M059J (cell line): Measurements from ENCODE around the gene NFKBIE. TPM values are rescaled to one million over a fixed set of nuclear protein-coding genes. Genes with fewer than 3 reads are reported as not detected.
A peak's percentile ranks its signal among the peaks of the same experiment; 100 is the strongest.

Source experiments
- DNase-seq: peaks from one replicate; pipeline ENCODE4 v3.0.0-alpha.2; 2012; ENCODE audit warnings: low read depth
- total RNA-seq: library from RNA; depleted of rRNA; stranded (reverse); fragments of >200 nt; shearing (Covaris generic); gene quantifications from 2 replicates; pipeline ENCODE4 v1.2.3, GENCODE V29; 2014

Gene NFKBIE
- total RNA-seq, 1 experiment from 2014 or later, result 48.8 TPM

DNA sequence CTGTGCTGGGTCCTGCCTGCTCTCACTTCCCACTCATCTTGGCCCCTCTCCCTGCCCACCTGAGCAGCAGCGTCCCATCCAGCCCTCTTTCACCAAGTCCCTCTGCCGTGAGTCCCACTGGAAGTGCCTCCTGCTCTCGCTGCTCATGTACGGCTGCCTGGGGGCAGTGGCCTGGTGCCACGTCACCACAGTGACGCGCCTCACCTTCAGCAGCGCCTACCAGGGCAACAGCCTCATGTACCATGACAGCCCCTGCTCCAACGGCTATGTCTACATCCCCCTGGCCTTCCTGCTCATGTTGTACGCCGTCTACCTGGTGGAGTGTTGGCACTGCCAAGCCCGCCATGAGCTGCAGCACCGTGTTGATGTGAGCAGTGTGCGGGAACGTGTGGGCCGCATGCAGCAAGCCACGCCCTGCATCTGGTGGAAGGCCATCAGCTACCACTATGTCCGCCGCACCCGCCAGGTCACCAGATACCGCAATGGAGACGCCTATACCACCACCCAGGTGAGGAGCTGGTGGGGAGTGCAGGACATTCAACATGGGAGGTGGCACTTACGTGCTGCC lies 7.7 kb upstream of the NFKBIE start:
- DNase-seq, result peak; percentile 40

DNA sequence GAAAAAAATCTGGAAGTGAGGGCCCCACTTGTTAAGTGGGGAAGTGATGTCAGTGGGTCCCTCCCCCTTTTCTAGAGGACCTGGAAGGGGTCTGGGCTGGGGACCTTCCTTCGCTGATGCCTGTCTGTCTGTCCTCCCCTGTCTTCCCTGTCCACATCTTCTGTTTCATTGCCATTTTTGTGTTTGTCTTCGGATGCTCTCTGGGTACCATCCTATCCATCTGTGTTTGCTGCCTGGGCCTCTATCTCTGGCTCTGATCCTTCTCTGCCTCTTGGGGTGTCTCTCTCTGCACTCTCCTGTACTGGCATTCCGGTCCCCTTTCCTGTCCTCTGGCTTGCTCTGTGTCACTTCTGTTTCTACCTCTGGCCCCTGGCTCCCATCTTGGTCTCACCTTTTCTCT lies 7.2 kb upstream of the NFKBIE start:
- DNase-seq, result no peak

DNA sequence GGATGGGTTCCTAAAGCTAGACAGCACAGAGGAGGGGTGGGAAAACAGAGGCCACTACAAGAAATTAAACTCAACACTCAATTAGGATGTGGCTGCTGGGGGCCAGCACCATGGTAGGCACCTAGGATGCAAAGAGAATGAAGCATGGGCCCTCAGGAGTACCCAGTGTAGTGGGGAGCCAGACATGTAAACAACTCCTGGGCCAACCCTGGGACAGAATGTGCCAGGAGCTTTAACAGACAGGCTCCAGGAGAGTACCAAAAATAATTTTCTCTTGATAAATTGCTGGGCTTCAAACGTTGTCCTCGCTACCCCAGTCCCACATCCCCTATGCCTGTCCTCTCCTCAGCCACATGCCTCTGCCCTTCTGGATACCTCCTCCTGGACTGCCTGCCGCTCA lies 6.6 kb upstream of the NFKBIE start:
- no peak for DNase-seq

DNA sequence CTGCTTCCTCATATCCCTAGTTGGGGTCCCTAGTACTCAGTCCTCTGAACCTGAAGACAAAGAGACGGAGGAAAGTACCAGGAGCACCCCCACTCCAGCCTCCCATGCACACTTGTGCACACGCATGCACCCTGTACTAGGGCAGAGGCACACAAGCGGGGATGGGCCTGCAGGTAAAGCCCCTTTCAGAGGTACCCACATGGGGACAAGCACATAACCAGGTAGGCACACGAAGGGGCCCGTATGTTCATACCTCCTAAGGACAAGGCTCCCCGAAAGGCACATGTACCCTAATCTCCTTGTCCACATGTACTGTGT lies 6.0 kb upstream of the NFKBIE start:
- DNase-seq, result no peak

DNA sequence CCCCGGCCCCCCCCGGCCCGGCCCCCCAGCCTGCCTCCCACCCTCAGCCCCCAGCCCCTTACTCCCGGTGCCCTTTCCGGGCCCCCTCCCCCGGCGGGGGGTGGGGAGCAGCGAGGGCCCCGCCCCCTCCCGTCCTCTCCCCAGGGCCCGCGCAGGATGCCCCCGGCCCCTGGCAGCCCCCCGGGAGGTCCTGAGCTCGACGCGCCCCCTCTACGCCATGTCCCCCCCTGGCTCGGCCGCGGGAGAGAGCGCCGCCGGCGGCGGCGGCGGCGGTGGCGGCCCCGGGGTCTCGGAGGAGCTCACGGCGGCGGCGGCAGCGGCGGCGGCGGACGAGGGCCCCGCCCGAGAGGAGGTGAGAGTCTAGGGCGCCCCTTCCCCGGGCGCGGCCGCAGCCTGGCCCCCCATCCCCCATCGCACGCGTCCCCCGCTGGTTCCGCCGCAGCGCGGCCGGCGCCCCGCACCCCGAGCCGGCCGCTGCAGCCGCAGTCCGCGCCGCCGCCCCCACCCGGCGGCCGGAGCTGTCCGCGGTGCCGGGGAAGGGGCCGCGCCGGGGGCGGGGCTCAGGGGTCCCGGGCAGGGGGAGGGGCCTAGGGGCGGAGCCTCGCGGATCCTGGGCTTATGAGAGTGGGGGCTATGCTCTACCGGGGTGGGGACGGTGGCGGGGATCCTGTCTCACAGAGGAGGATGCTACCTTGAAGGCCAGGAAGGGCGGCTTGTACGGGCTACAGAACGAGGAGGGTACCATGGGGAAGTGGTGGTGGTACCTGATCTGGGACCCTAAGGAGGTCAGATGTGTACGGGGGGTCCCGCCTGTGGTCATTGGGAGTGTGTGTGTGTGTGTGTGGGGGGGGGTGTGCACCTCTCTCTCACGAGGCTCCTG lies 5.4 kb upstream of the NFKBIE start:
- no peak for DNase-seq

DNA sequence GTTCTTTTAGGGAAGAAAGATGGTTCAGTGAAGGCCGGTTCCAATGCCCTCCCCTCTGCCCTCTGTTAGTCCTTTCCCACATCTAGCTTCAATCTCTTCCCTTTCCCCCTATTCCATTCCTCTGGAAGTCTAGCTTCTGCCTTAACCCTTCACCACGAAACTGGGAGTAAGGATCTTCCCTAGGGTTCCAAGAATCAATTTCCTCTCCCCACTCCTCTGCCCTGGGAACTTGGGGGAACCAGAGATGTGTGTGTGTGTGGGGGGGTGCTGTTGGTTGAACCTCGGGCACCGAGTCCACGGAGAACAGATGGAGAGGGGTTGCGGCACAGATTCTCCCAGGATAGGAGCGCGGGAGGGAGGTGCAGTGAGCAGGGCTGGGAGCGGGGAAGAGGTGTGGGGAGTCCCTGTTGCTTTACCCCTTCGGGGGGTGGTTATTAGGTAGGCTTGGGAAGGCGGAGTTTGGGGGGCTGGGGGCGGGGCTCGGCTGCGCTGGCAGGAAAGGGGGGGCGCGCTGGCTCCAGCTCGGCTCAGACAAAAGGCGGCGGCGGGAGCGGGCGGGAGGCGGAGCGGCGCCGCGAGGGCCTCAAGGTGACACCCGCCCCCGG lies 4.7 kb upstream of the NFKBIE start, which contains the start of gene TMEM151B:
Gene TMEM151B (plus strand): TSS at position 530 of the 605 bp plus-strand sequence. CDS start 293 bp downstream, outside the sequence.
- DNase-seq, result no peak

DNA sequence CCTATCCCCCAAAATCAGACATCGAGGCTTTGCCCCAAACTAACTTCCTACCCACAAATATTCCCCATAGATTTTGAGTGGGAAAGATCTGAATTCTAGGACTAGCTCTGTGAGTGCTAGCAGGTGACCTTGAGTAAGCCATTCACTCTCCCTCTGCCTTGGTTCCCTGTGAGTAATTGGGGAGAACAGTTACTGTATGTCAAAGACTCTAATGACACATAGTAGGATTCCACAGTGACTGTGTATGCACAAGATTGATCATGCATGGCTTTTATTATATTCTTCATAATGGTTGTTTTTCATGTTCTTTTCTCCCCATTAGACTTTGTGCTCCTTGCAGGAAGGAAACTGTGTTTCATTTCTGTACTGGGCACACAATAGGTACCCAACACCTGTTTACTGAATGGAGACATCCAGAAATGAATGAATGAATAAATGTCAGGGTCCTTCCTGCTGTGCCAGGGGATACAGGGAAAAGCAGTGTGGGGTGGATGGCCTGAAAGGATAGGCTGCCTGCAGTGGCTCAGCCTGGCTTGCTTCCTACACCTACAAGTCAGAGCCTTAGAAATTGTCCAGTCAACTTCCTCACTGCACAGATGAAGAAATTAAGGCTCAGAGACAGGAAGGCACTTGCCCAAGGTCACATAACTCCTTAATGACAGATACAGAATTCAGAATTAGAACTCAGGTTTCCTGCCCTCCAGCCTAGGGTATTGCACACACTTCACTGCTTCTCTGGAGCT lies 4.0 kb upstream of the NFKBIE start:
- DNase-seq, result no peak

DNA sequence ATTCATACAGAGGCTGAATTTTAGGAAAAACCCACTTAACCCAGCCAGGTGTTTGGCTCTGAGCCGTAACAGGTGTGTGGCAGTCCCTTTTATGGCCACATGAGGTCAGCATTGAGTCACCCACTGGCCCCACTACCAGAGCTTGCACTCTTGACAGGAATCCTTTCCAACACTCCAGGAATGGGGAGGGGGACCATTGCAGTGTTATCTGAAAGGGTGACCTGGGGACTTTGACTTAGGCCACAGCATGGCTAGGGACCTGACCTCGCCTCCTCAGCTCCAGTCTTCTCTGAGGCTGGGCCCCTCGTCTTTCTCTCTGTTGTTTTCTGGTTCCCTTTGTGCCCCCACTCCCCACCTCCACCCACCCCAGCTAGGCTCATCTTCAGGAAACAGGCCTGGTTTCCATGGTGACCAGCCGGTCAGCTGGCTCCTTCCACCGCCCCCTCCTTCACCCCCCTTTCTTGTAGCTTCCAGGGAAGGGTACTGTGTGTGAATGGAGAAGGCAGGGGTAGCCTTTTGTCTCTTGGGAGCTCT lies 2.8 kb upstream of the NFKBIE start:
- DNase-seq, result peak; percentile 54

DNA sequence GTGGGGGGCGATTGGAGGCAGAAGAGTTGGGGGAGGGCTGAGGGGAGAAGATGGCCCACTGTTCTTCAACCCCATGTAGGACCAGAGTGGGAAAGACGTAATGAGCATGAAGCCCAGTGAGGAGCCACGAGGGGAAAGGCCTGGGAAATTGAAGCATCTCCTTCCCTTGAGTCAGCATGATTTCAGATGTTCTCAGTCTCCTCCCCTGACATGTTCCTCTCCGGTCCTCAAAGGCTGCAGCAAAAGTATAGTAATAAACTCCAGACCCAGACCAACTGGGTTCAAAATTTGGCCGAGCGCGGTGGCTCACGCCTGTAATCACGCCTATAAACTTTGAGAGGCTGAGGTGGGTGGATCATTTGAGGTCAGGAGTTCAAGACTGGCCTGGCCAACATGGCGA lies 1.9 kb upstream of the NFKBIE start:
- no peak for DNase-seq

DNA sequence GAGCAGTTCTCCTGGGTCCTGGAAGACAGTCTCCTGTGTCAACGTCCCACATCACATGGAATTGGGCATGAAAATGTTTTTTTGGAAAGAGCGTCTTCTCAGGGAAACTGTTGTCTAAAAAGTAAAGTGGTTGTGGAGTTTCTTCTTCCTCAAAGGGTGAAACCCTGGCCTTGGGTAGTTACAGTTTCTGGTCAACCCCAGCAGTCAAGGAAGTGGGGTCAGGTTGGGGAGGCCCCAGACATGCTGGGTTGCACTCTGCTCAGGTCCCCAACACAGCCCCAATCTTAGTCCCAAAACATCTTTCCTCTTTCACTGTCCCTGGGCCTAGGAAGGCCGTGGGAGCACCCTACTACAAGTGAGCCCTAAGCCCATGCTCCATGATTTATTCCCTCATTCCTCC lies 996 bp upstream of the NFKBIE start:
- no peak for DNase-seq

DNA sequence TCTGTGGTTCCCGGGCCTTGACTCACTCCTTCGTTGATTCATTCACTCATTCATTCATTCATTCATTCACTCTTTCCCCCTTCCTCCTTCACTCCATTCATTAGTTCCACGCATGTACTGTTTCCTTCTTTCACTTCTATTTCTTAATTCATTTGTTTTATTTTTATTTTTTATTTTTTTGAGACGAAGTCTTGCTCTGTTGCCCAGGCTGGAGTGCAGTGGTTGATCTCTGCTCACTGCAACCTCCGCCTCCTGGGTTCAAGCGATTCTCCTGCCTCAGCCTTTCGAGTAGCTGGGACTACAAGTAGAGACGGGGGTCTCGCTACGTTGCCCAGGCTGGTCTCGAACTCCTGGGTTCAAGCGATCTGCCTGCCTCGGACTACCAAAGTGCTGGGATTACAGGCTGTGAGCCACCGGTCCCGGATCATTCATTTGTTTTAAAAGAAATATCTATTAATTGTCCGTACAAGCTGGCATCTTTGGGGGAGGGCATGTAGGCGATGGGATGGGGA lies 427 bp upstream of the NFKBIE start:
- DNase-seq, result no peak

DNA sequence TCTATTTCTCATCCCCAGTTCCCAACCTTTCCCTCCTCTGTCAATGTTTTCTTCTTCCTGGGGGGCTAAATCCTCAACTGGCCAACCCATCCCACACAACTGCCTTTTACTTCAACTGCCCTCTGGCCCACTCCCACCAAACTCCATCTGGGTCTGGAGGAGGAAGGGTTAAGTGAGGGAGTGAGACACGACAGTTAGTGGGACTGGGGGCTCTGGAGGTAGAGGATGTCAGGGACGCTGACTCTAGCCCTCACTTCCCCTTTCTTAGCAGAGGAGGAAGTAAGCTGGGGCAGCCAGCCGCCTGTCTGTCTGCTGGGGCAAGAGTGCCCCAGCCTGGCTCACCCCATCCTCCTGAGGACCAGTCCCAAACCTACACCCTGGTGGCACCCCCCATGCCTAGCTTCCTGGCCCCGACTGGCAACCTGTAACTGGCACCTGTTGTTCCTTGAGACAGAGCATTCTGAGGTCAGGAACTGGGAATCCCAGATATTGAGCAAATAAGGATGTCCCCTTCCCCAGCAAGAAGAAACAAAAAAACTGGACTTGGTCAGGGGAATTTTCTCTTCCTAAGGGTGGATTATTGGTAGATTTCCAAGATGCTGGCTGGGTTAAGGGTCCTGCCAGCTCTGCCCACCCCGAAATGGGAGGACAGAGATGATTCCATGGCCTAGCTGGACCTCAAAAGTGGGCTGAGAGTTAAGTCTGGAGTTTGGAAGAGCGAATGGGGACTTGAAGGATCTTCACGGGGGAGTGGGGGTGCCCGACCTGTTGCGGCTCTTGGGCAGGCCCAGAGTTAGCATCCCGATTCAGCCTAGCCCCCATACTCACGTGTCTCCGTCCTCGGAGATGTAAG lies 971 bp downstream of the NFKBIE start:
- no peak for DNase-seq

DNA sequence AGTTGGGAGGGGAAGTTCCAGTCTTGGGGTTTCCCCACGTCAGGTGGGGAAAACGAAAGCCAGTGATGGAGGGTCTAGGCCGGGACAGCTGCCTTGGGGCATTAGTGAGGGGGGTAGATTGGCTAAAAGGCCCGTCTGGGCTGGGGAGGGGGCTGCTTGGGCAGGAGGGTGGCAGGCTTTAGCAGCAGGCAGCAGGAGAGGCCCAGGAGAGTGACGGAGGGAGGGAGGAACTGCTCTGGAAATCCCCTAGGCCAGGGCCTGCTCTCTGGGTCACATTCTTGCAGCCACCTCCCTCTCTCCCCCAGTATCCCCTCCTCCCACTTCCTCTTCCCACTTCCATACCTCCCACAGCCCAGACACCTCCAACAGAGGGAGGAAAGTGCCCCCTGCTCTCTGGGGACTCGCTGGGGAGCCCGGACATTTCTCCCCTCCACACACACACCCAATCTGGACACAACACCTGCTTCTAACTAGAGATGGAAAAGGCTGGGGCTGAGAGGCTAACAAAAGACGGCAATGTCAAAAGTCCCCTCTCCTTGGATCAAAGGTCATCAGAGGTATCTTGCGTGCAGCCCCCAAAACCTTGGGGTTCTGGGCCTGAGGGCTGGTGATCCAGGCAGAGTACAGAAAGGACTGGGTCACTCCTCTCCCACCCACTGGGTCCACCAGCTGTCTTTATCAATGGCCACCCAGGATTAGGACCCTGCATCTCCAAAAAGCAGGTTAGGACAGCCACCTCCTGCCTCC lies 1.8 kb downstream of the NFKBIE start:
- DNase-seq, result peak; percentile 65

DNA sequence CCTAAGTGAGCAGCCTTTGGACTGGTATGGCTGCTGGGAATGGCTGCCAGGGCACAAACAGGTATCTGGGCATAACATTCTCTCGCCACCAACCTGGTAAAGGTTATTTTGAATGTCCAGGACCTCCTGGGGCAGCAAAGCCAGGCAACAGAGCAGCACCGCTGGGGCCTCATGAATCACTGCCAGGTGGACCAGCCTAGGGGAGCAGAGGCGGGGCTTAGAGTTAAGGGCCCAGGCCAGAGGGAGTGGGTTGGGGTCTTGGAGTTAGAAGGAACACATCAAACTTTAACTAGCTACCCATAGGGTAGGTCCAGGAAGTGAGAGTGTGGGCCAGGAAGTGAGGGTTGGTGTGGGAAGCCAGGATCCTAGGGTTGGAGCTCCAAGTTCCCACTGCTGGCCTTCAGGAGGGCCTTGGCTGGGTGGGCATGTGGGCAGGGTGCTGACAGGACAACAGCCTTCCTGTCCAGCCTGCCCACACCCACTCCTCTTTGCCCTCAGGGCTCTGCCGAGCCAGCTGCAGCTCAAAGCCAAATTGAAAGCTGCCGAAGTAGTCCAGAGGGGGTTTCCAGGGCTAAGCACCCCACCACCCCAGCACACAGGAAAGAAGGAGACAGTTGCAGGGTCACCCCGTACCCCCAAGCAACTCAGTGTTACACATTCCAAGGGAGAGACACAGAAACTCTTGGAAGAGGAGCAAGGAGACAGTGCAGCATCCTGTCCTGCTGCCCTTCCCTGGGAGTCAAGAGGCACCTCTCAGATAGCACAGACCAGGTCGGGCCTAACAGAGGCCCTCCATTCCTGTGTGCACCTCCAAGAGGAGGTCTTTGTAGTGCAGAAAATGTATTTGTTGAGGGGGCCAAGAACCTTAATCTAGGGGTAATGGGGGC lies 2.6 kb downstream of the NFKBIE start:
- DNase-seq, result no peak

DNA sequence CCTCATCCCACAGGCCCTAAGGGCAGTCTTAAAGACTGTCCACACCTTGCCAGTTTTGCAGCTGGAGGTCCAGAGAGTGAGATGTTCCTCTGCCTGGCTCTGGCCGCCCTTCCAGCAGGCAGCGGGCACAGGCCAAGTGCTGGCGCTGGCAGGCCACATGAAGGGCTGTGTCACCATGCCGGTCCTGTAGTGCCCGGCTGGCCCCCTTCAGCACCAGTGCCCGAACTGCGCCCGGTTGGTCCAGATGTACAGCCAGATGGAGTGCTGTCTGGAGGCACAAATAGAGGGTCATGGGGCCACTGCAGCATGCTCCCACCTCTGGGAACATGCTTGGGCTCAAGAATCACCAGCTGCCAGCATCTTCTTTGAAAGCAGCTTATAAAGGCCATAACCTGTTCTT lies 3.8 kb downstream of the NFKBIE start:
- DNase-seq, result no peak

DNA sequence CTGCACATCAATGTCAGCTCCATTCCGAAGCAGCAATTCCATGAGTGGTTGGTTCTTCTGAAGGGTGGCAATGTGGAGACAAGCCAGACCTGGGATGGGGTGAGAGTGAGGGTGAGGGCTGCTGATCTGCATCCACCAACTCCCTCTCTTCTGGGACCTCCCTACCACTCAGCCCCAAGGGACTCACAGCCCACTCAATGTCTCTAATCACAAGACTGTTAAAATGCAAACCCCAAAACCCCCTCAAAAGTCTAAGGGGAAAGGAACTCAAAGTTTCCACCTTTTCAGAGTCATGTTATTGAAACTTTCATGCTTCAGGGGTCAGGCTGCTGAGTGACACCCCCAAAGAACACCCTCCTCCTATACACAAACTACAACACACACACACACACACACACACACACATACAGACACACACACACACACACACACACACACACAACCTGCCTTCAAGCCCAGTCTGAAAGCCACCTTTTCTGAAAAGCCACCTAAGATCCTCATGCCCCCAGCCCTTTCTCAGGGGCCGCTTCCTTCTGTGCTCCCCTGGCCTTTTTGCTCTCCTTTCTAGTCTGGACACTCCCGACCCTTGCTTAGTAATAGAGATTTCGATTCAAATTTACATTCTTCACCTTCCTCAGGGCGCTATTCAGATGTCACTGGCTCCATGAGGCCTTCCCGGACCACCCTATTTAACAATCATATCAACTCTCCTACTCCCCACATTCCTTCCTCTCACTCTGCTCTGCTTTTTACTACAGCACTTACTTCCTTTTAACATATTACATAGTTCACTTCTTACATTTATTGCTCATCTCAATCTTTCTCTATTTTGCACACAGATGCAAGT lies 4.7 kb downstream of the NFKBIE start:
- DNase-seq, result no peak

DNA sequence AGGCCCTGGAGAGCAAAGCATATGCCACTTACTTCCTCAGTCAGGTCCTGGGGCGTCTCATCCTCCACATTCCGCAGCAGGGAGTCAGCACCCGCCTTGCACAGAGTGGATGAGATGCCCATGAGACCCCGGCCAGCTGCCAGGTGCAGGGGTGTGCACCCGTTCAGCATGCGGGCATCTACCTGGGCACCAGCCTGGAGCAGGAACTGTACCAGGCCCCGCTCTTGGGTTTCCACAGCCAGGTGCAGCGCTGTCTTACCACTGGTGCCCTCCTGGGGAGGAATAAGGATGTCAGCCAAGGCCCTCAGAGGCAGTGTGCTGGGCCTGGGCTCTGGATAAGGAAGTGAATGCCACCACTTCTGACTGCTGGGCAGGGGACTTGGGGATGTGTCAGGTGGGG lies 5.3 kb downstream of the NFKBIE start:
- no peak for DNase-seq

DNA sequence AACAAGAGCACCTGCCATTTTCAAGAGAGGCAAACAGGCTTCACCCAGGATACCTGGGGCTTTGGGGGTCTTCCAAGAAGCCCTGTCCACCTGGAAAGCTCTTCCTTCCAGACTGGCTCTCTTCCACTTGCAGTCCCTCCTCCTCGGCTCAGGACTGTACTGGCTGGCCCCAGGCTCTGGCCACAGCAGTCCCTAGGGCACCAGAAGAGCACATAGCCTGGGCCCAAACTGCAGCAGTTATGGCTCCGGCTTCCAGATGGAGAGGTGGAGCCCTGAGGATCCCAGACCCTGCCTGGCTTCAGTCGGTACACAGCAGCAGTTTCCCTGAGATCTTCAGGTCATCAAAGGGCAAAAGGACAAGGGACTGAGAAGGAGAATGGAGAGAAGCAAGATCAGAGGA lies 6.4 kb downstream of the NFKBIE start:
- no peak for DNase-seq
